Measurements from ENCODE around the gene TMEM270.

The TMEM270 gene

GRCh38 chr7:73852500-73852899, 8.5 kb upstream of the TMEM270 start:
- Histone ChIP-seq H3K9ac (ENCODE audit: low read length) (no peak overlapping the region), H3K4me2 (ENCODE audit: low read length) (no peak overlapping the region), H3K4me3 (ENCODE audit: low read depth, low read length, poor library complexity, severe bottlenecking) (no peak overlapping the region), H3K27ac (ENCODE audit: low read depth, low read length, poor library complexity, severe bottlenecking) (no peak overlapping the region), H3K36me3 (ENCODE audit: insufficient read depth, low read length) (no peaks in the 10 kb centered on the region), H4K20me1 (ENCODE audit: insufficient read depth, low read length) (no peaks in the 10 kb centered on the region), H3K4me1 (ENCODE audit: insufficient read depth, low read length, severe bottlenecking) (peaks cover 7% of the 10 kb centered on the region), H3K9me2 (ENCODE audit: low read depth, low read length) (no peaks in the 10 kb centered on the region), H3K9me3 (ENCODE audit: low read length) (peaks cover 2% of the 10 kb centered on the region; the same call in 1 of the 2 replicates), H3K27me3 (ENCODE audit: insufficient read depth, low read length) (peaks cover 8% of the 10 kb centered on the region; the same call in 1 of the 2 replicates), H3K79me2 (ENCODE audit: insufficient read depth, low read length) (no peaks in the 10 kb centered on the region), H2AFZ (ENCODE audit: low read length) (no peak overlapping the region), H3F3A (ENCODE audit: insufficient read depth, low read length) (no peaks in the 10 kb centered on the region)
- no peak for TF ChIP-seq CTCF (IDR thresholded peaks at IDR 0.05; ENCODE audit: low read length)
- no peak for TF ChIP-seq EZH2 (IDR thresholded peaks at IDR 0.05; ENCODE audit: borderline replicate concordance, low read length)

GRCh38 chr7:73856941-73857340, 4.0 kb upstream of the TMEM270 start:
- Histone ChIP-seq H3K27me3 (ENCODE audit: insufficient read depth, low read length) (peaks cover 15% of the 10 kb centered on the region; the same call in 1 of the 2 replicates), H3K4me3 (ENCODE audit: low read depth, low read length, poor library complexity, severe bottlenecking) (no peak overlapping the region), H2AFZ (ENCODE audit: low read length) (no peak overlapping the region), H3K4me2 (ENCODE audit: low read length) (no peak overlapping the region), H3K9me3 (ENCODE audit: low read length) (no peaks in the 10 kb centered on the region), H3K9me2 (ENCODE audit: low read depth, low read length) (no peaks in the 10 kb centered on the region), H3K79me2 (ENCODE audit: insufficient read depth, low read length) (no peaks in the 10 kb centered on the region), H3K4me1 (ENCODE audit: insufficient read depth, low read length, severe bottlenecking) (no peaks in the 10 kb centered on the region), H4K20me1 (ENCODE audit: insufficient read depth, low read length) (no peaks in the 10 kb centered on the region), H3K27ac (ENCODE audit: low read depth, low read length, poor library complexity, severe bottlenecking) (no peak overlapping the region), H3F3A (ENCODE audit: insufficient read depth, low read length) (no peaks in the 10 kb centered on the region), H3K36me3 (ENCODE audit: insufficient read depth, low read length) (no peaks in the 10 kb centered on the region), H3K9ac (ENCODE audit: low read length) (no peak overlapping the region)
- TF ChIP-seq EZH2 (IDR thresholded peaks at IDR 0.05; ENCODE audit: borderline replicate concordance, low read length) (no peak), CTCF (IDR thresholded peaks at IDR 0.05; ENCODE audit: low read length) (no peak)

- H3K9ac ChIP-seq (ENCODE audit: low read length): no peak overlapping the region
- no peaks in the 10 kb centered on the region for H3K4me1 ChIP-seq (ENCODE audit: insufficient read depth, low read length, severe bottlenecking)
- H3K9me2 ChIP-seq (ENCODE audit: low read depth, low read length): no peaks in the 10 kb centered on the region
- H3K4me2 ChIP-seq (ENCODE audit: low read length): no peak overlapping the region
- no peaks in the 10 kb centered on the region for H3K9me3 ChIP-seq (ENCODE audit: low read length)
- H3F3A ChIP-seq (ENCODE audit: insufficient read depth, low read length): no peaks in the 10 kb centered on the region
- peaks cover 11% of the 10 kb centered on the region; the same call in 1 of the 2 replicates for H3K27me3 ChIP-seq (ENCODE audit: insufficient read depth, low read length)
- no peaks in the 10 kb centered on the region for H3K36me3 ChIP-seq (ENCODE audit: insufficient read depth, low read length)
- no peak overlapping the region for H3K4me3 ChIP-seq (ENCODE audit: low read depth, low read length, poor library complexity, severe bottlenecking)
- no peaks in the 10 kb centered on the region for H3K79me2 ChIP-seq (ENCODE audit: insufficient read depth, low read length)
- no peak overlapping the region for H2AFZ ChIP-seq (ENCODE audit: low read length)
- no peak overlapping the region for H3K27ac ChIP-seq (ENCODE audit: low read depth, low read length, poor library complexity, severe bottlenecking)
- H4K20me1 ChIP-seq (ENCODE audit: insufficient read depth, low read length): no peaks in the 10 kb centered on the region
- TF ChIP-seq CTCF (IDR thresholded peaks at IDR 0.05; ENCODE audit: low read length) (no peak), EZH2 (IDR thresholded peaks at IDR 0.05; ENCODE audit: borderline replicate concordance, low read length) (no peak)
Observed at GRCh38 chr7:73858807-73859206, 2.2 kb upstream of the TMEM270 start.
